ENCODE measurements around the gene SPATA3.

SPATA3 gene

GRCh38 chr2:231049286-231050017 is 53.5 kb downstream of the SPATA3 start:
- no peak for TF ChIP-seq POLR2A (IDR thresholded peaks at IDR 0.05; ENCODE audit: low read depth, low read length)
- FAIRE-seq (no peak), DNase-seq (ENCODE audit: insufficient read length, low spot score) (no peak)

GRCh38 chr2:231050018-231050901 is 54.3 kb downstream of the SPATA3 start:
- DNase-seq (ENCODE audit: insufficient read length, low spot score) (no peak), FAIRE-seq (no peak)
- TF ChIP-seq POLR2A (IDR thresholded peaks at IDR 0.05; ENCODE audit: low read depth, low read length) = no peak

- no peak for TF ChIP-seq POLR2A (IDR thresholded peaks at IDR 0.05; ENCODE audit: low read depth, low read length)
- DNase-seq (ENCODE audit: insufficient read length, low spot score) (no peak), FAIRE-seq (no peak)
Observed at GRCh38 chr2:231051116-231051515, 55.2 kb downstream of the SPATA3 start.

GRCh38 chr2:231052494-231053451 is 56.9 kb downstream of the SPATA3 start:
- TF ChIP-seq POLR2A (IDR thresholded peaks at IDR 0.05; ENCODE audit: low read depth, low read length) = peak; percentile 35; the same call in 1 of the 2 replicates
- peak; percentile 74 for DNase-seq (ENCODE audit: insufficient read length, low spot score)
- FAIRE-seq = no peak

- DNase-seq (ENCODE audit: insufficient read length, low spot score) = no peak
- no peak for TF ChIP-seq POLR2A (IDR thresholded peaks at IDR 0.05; ENCODE audit: low read depth, low read length)
- FAIRE-seq = no peak
Observed at GRCh38 chr2:231053846-231054245, 57.9 kb downstream of the SPATA3 start.

GRCh38 chr2:231056453-231057416 is 60.8 kb downstream of the SPATA3 start, which contains the start of gene PSMD1:
TSS of gene PSMD1 (plus strand) at chr2:231056867. CDS start at chr2:231057026, 159 bp downstream.
- DNase-seq (ENCODE audit: insufficient read length, low spot score) = peak; percentile 74
- TF ChIP-seq POLR2A (IDR thresholded peaks at IDR 0.05; ENCODE audit: low read depth, low read length) = peak; percentile 62
- peak; percentile 84 for FAIRE-seq

- no peak for TF ChIP-seq POLR2A (IDR thresholded peaks at IDR 0.05; ENCODE audit: low read depth, low read length)
- no peak for DNase-seq (ENCODE audit: insufficient read length, low spot score)
- no peak for FAIRE-seq
Observed at GRCh38 chr2:231057590-231057989, 61.7 kb downstream of the SPATA3 start.
